Pons (tissue), 1 donor: ENCODE results near the gene AGPAT4.
A peak's percentile ranks its signal among the peaks of the same experiment; 100 is the strongest.
"Not testable (repeated sequence)": the region's sequence is repeated elsewhere in the genome, so short reads cannot be mapped to it uniquely, and the experiment has no call there.

Experiments
- DNase-seq: peaks from one replicate; pipeline ENCODE4 v3.0.0-alpha.2; 2016; ENCODE audit warnings: low spot score

AGPAT4 gene

GRCh38 chr6:161138543-161139303 is 135.1 kb downstream of the AGPAT4 start:
- DNase-seq = peak; percentile 77

GRCh38 chr6:161137839-161138542 is 135.9 kb downstream of the AGPAT4 start:
- no peak for DNase-seq

GRCh38 chr6:161137320-161137719 is 136.5 kb downstream of the AGPAT4 start:
- DNase-seq = no peak

- no peak for DNase-seq
Measured at GRCh38 chr6:161136655-161137054, 137.2 kb downstream of the AGPAT4 start.

- no peak for DNase-seq
Measured at GRCh38 chr6:161135695-161136591, 137.9 kb downstream of the AGPAT4 start.

- peak; percentile 24 for DNase-seq
Measured at GRCh38 chr6:161134550-161135298, 139.1 kb downstream of the AGPAT4 start.

GRCh38 chr6:161133963-161134362 is 139.9 kb downstream of the AGPAT4 start:
- DNase-seq = no peak

GRCh38 chr6:161132384-161132783 is 141.5 kb downstream of the AGPAT4 start:
- DNase-seq = no peak

- DNase-seq = no peak
Measured at GRCh38 chr6:161130967-161131766, 142.7 kb downstream of the AGPAT4 start.

- no peak for DNase-seq
Measured at GRCh38 chr6:161130541-161130940, 143.3 kb downstream of the AGPAT4 start.

GRCh38 chr6:161128680-161129196 is 145.1 kb downstream of the AGPAT4 start:
- no peak for DNase-seq

- DNase-seq = no peak
Measured at GRCh38 chr6:161128230-161128629, 145.6 kb downstream of the AGPAT4 start.

GRCh38 chr6:161127071-161127740 is 146.7 kb downstream of the AGPAT4 start:
- DNase-seq = no peak

GRCh38 chr6:161125591-161125990 is 148.3 kb downstream of the AGPAT4 start:
- no peak for DNase-seq

GRCh38 chr6:161123319-161123718 is 150.5 kb downstream of the AGPAT4 start:
- DNase-seq = not testable (repeated sequence)

- DNase-seq = no peak
Measured at GRCh38 chr6:161117942-161118341, 155.9 kb downstream of the AGPAT4 start.

GRCh38 chr6:161117308-161117707 is 156.6 kb downstream of the AGPAT4 start:
- peak; percentile 70 for DNase-seq

- DNase-seq = no peak
Measured at GRCh38 chr6:161116554-161116953, 157.3 kb downstream of the AGPAT4 start.

GRCh38 chr6:161115468-161115867 is 158.4 kb downstream of the AGPAT4 start:
- no peak for DNase-seq

GRCh38 chr6:161111261-161111660 is 162.6 kb downstream of the AGPAT4 start:
- DNase-seq = no peak
